GM12872 (cell line): ENCODE measurements around the gene WASL.

Source experiments
- TF ChIP-seq, protein P1 (sequence below): IDR thresholded peaks from 3 replicates; pipeline ENCODE4 v1.5.1; 2011; ENCODE audit warnings: low read depth, mild to moderate bottlenecking, low read length, moderate library complexity; ENCODE audit not compliant: insufficient read depth

The WASL gene

DNA sequence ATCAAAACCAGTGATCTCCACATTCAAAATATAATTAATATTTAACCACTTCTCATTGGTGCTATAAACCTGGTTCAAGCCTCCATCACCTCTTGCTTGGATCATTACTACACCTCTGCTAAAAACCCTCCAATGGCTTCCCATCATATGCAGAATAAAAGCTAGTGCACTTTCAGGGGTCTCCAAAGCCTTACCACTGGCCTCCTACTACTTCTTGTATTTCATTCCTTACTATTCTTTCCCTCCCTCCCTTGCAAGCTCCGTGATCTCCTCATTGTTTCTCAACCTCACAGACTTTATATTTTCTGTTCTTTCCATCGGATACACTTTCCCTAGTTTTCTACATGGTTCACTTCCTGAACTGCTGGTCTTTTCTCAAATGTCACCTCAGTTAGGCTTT, 61.6 kb downstream of the WASL start:
- TF ChIP-seq, protein P1, sequence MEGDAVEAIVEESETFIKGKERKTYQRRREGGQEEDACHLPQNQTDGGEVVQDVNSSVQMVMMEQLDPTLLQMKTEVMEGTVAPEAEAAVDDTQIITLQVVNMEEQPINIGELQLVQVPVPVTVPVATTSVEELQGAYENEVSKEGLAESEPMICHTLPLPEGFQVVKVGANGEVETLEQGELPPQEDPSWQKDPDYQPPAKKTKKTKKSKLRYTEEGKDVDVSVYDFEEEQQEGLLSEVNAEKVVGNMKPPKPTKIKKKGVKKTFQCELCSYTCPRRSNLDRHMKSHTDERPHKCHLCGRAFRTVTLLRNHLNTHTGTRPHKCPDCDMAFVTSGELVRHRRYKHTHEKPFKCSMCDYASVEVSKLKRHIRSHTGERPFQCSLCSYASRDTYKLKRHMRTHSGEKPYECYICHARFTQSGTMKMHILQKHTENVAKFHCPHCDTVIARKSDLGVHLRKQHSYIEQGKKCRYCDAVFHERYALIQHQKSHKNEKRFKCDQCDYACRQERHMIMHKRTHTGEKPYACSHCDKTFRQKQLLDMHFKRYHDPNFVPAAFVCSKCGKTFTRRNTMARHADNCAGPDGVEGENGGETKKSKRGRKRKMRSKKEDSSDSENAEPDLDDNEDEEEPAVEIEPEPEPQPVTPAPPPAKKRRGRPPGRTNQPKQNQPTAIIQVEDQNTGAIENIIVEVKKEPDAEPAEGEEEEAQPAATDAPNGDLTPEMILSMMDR: no peak

DNA sequence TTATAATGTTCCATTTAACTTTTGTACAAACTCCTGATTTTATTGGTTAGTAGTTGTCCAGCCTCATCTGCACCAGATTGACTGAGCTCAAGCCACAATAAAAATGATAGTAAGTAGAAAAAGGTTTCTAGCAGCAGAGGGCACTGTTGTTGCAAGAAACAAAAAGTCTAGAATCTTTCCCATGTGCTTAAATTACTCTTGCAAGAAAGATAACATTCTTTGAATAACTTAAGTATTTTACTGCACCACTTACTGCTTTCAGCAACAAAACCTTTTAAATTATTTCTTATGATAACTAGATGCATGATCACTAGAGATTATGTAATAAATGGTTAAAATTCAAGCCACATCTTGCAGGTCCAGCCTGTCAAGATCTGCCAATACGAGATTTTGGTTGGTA, 66.1 kb downstream of the WASL start:
- TF ChIP-seq, protein P1: peak; percentile 35; the same call in 2 of the 3 replicates

DNA sequence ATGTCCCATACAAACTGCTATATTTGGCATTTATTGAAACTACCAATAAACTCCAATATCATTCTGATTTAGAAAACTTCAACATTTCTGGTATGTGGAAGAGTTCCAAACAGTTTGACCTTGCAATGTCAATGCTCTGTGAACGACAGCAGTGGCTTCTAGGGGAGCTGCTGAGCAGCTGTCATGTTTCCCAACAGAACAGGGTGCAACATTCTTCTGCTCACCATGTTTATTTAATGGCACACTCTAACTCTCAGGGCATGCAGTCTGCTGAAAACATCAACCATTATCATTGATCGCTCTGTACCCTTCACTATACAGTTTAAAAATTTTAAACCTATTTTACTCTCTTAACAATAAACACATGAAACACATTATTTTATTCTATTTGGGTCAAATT, 67.2 kb downstream of the WASL start:
- TF ChIP-seq, protein P1: no peak

DNA sequence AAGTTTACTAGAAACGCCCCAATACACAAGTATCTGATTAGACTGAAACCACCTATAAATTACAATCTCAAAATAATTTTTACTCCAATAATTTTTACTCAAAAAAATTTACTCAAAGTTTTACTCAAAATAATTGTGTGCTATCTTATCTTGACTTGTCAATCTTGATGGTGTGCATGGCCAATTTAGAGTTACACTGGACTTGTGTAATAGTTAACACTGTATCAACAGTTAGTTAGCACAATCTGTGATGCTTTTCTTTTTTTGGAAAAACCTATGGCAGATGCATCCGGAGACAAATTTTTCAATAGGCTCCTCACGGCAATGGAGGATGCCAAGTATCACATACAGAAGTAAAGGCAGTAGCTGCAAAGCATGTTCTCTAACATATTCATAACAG, 68.2 kb downstream of the WASL start:
- TF ChIP-seq, protein P1: no peak

DNA sequence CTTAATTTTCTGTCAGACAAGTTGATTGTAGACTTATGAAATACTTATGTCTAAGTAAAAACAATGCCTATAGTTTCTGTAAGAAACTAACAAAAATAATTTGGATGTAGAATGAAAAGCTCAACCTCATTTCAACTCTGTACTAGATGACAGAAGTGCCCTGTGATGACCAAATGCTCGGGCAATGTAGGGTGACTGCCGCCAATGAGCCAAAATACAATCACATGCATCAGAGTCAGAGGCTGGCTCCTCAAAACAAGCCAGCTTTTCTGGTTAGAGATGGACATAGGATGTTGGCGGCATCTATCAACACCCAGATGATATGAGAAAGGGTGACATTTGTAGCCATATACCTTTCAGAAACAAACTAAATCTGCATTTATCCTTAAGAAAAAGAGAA, 69.2 kb downstream of the WASL start:
- TF ChIP-seq, protein P1: no peak

DNA sequence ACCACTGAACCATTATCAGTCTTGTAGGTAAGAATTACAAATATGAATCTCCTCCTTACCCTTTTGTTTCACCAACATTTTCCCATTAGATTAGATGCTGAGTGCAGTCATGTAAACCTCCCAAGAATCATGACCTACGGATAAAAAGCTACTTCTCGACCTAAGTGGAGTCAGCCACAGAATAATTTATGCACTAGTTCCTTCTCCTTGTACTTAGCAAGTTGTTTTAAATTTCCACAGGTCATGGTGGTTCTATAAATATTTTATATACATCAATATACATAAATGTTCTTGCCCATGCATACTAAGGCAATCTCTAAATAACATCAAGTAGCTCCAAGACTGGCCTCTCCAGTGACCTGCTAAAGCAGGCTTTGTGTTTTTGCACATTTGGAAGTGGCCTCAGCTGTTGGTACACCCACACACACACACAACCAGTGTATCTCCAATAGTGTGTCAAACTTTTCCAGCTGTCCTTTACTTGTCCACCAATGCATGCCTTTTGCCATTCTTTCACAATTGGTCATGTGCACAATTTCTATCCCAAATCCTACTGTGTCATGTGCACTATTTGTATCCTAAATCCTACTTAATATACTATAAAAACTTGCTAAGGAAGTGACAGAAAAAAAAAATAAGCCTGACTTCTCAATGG, 71.6 kb downstream of the WASL start:
- TF ChIP-seq, protein P1: no peak

DNA sequence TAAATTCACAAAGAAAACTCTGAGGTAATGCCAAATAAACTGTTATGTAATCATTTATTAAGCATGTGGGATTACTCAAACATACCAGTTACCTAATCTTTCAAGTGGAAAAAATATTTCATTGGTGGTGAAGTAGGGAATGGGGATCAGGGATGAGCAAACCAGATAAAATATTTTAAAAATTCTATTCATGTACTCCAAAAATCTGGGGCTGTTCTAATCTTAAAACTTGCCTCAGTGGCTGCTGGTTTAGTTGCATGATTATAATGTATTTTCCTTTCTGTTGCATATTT, 73.7 kb downstream of the WASL start:
- TF ChIP-seq, protein P1: no peak
